Central memory CD4-positive, alpha-beta T cell (primary cell): ENCODE data around the gene PYDC1.
"Not testable (repeated sequence)": the region's sequence is repeated elsewhere in the genome, so short reads cannot be mapped to it uniquely, and the experiment has no call there.

ENCODE experiments used
- DNase-seq: peaks from one replicate; pipeline ENCODE4 v3.0.0; 2022

Gene PYDC1

DNA sequence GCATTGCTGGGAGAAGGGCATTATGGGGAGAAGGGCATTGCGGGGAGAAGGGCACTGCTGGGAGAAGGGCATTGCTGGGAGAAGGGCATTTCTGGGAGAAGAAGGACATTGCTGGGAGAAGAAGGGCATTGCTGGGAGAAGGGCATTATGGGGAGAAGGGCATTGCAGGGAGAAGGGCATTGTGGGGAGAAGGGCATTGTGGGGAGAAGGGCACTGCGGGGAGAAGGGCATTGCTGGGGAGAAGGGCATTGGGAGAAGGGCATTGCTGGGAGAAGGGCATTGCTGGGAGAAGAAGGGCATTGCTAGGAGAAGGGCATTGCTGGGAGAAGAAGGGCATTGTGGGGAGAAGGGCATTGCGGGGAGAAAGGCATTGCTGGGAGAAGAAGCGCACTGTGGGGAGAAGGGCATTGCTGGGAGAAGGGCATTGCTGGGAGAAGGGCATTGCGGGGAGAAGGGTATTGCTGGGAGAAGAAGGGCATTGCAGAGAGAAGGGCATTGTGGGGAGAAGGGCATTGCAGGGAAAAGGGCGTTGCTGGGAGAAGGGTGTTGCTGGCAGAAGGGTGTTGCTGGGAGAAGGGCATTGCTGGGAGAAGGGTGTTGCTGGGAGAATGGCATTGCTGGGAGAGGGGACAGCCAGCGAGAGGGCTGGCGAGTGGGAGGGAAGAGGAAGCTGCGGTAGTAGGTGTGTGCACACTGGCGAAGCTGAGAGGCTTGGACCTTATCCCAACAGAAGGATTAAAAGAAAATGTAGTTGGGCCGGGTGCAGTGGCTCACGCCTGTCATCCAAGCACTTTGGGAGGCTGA lies 4.6 kb upstream of the PYDC1 start:
- no peak for DNase-seq

GRCh38 chr16:31219154-31219741 lies 2.3 kb upstream of the PYDC1 start:
- DNase-seq: no peak

DNA sequence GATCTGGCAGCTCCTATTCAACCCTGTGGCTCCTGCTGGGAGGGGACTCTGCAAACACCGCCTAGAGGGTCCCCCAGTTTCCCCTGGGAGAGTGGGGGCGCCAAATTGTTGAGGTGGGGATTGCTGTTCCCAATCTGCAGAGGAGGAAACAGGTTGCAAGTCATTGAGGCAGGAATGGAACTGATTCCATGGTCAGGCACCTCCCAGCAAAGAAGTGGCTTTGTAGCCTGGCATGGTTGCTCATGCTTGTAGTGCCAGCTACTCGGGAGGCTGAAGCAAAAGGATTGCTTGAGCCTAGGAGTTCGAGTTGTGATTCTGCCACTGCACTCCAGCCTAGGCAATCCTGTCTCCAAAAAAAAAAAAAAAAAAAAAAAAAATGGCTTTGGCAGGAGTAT lies 198 bp upstream of the PYDC1 start:
- no peak for DNase-seq

GRCh38 chr16:31215287-31216162 lies 1.4 kb downstream of the PYDC1 start:
- DNase-seq: no peak

DNA sequence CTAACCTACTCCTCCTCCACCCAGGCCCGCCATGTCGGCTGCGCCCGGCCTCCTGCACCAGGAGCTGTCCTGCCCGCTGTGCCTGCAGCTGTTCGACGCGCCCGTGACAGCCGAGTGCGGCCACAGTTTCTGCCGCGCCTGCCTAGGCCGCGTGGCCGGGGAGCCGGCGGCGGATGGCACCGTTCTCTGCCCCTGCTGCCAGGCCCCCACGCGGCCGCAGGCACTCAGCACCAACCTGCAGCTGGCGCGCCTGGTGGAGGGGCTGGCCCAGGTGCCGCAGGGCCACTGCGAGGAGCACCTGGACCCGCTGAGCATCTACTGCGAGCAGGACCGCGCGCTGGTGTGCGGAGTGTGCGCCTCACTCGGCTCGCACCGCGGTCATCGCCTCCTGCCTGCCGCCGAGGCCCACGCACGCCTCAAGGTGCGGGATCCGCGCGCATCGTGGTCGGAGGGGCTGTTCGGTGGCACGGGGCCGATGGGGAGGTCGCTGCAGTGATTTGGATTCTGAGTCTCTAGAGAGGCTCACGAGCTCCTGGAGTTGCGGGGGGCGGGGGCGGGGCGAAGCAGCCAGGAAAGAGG lies 2.1 kb downstream of the PYDC1 start:
- DNase-seq: no peak

GRCh38 chr16:31213877-31214707 lies 2.8 kb downstream of the PYDC1 start, which contains the start of gene TRIM72:
Gene TRIM72, plus strand, starts transcription at chr16:31214119. Its CDS starts 620 bp downstream, at chr16:31214739.
- no peak for DNase-seq

GRCh38 chr16:31213342-31213741 lies 3.6 kb downstream of the PYDC1 start:
- DNase-seq: no peak

- no peak for DNase-seq
Measured at GRCh38 chr16:31206776-31207175, 10.2 kb downstream of the PYDC1 start.

DNA sequence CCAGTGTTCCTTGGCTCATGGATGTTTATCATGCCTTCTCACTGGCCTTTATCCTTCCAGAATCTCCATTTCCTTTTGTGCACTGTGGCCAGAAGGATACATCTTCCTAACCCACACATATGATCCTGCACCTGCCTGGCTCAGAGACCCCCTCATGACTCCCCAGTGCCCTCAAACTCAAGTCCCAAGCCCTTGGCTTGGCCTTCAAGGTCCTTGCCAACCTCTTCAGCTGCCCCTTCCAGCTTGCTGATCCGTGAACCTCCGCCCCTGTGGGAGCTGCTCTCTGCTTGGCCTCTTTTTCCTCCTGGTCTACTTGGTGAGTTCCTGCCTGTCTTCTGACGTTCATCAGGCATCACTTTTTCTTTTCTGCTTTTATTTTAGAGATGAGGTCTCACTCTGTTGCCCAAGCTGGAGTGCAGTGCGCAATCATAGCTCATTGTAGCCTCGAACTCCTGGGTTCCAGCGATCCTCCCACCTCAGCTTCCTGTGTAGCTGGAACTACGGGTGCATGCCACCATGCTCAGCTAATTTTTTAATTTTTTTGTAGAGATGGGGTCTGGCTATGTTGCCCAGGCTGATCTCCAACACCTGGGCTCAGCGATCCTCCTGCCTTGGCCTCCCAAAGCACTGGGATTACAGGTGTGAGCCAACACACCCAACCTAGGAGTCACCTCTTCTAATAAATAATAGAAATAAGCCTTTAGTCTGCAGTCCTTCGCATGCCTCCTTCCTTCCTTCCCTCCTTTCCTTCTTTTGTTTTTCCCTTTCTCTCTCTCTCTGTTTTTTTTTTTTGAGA lies 11.9 kb downstream of the PYDC1 start:
- no peak for DNase-seq

GRCh38 chr16:31202414-31203375 lies 14.2 kb downstream of the PYDC1 start, which contains the start of gene PYCARD:
Gene PYCARD, minus strand, starts transcription at chr16:31202760. Its CDS starts 70 bp downstream, at chr16:31202690.
- DNase-seq: no peak

DNA sequence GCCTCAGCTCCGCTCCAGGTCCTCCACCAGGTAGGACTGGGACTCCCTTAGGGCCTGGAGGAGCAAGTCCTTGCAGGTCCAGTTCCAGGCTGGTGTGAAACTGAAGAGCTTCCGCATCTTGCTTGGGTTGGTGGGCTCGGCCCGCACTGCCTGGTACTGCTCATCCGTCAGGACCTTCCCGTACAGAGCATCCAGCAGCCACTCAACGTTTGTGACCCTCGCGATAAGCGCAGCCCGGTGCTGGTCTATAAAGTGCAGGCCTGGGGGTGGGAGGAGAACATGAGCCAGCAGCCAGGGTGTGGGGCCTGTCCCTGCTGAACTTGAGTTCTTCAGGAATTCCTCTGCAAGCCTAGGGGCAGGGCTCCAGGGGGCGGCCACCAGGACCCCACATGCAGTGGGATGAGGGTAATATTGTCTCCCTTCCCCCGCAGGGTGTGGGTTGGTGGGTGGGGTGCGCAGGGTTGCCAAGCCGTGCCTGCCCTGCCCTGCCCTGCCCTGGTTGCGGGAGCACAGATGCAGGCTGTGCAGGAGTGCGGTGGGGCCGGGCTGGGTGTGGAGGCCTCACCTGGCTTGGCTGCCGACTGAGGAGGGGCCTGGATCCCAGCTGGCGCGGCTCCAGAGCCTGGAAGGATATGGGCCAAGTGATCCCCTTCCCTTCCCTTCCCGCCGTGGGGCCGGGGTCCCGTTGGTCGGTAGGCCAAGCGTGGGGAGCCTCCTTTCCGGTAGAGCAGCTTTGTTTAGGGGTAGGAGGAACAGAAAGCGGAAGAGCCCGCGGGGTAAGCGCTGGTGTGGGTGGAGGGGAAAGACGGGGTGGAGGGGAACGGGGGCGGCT lies 15.1 kb downstream of the PYDC1 start:
- DNase-seq: peak; percentile 47

GRCh38 chr16:31200821-31201568 lies 15.9 kb downstream of the PYDC1 start:
- DNase-seq: peak; percentile 56

DNA sequence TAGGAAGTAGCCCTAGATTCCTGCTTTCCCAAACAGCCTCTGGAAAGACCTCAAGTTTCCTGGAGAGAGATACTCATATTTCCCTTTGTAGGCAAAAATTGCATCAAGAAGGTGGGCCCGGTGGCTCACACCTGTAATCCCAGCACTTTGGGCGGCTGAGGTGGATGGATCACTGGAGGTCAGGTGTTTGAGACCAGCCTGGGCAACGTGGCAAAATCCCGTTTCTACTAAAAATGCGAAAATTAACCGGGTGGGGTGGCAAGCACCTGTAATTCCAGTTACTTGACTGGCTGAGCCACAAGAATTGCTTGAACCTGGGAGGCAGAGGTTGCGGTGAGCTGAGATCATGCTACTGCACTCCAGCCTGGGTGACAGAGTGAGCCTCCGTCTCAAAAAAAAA lies 16.8 kb downstream of the PYDC1 start:
- not testable (repeated sequence) for DNase-seq

DNA sequence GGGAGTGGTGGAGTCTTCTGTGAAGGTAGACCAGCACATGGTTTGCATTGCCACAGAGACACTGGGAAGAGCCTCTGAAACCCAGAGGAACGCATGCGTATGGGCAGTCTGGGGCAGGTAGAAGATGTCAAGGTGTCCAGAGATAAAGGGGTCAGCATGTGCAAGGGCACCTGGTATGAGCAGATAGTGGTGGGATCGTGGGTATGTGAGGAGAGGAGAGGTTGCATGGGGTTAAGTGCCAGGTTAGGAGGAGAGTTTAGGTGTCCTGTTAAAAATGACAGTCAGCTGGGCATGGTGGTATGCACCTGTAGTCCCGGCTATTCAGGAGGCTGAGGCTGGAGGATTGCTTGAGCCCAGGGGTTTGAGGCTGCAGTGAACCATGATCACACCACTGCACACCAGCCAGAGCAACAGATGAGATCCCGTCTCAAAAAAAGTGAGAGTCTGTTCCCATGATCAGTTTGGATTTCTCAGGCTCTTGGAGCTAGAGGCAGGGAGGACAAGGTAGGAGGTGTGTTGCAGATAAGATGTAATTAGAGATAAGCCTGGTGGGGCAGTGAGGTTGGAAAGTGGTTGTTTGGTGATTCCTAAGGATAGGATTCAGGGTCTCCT lies 17.4 kb downstream of the PYDC1 start:
- DNase-seq: no peak

GRCh38 chr16:31198207-31198882 lies 18.6 kb downstream of the PYDC1 start:
- DNase-seq: no peak

- no peak for DNase-seq
Measured at GRCh38 chr16:31196324-31197088, 20.4 kb downstream of the PYDC1 start.
